Right lobe of liver (tissue), 4 donors: ENCODE results near the gene CTNND2.

Experiments
- POLR2A ChIP-seq: fragments of 450-650 bp; IDR thresholded peaks from one replicate; pipeline ENCODE4 v1.6.1; 2017; ENCODE audit warnings: antibody characterized with exemption, mild to moderate bottlenecking
- TF ChIP-seq, protein P1 (sequence below), 4 donors: fragments of 200-600 bp in 3 of 4; fragments of 450-650 bp in 1 of 4; IDR thresholded peaks; one replicate each; pipeline versions ENCODE4 v1.5.1 to v1.8.0; 2016 to 2022; ENCODE audit warnings: antibody characterized with exemption in 4 of 4, mild to moderate bottlenecking in 2 of 4
- donor health status: DM: no; HTN: no; CAD: no.
- donor health status: DM: no; HTN: no; CAD: no.
- donor health status: DM: no; HTN: yes; CAD: no.

- TF ChIP-seq, protein P1, sequence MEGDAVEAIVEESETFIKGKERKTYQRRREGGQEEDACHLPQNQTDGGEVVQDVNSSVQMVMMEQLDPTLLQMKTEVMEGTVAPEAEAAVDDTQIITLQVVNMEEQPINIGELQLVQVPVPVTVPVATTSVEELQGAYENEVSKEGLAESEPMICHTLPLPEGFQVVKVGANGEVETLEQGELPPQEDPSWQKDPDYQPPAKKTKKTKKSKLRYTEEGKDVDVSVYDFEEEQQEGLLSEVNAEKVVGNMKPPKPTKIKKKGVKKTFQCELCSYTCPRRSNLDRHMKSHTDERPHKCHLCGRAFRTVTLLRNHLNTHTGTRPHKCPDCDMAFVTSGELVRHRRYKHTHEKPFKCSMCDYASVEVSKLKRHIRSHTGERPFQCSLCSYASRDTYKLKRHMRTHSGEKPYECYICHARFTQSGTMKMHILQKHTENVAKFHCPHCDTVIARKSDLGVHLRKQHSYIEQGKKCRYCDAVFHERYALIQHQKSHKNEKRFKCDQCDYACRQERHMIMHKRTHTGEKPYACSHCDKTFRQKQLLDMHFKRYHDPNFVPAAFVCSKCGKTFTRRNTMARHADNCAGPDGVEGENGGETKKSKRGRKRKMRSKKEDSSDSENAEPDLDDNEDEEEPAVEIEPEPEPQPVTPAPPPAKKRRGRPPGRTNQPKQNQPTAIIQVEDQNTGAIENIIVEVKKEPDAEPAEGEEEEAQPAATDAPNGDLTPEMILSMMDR (IDR thresholded peaks at IDR 0.05): no peak
- TF ChIP-seq POLR2A: no peak
These were observed 42.1 kb upstream of the CTNND2 start for GRCh38 chr5:11946317-11946716.
